AG04450 (cell line): Measurements from ENCODE around the gene MORC2. TPM values are rescaled to one million over a fixed set of nuclear protein-coding genes. Genes with fewer than 3 reads are reported as not detected.

Experiments used
- CTCF ChIA-PET: fragments of 300-600, 350-600 bp; formaldehyde crosslinking; extraction: SDS; loops from one replicate; lab custom pipeline; 2022; ENCODE audit warnings: antibody characterized with exemption, inconsistent platforms; lab: Charles Lee
- POLR2A ChIA-PET: fragments of 350-600 bp; formaldehyde crosslinking; extraction: SDS; loops from one replicate; lab custom pipeline; 2021; ENCODE audit warnings: antibody characterized with exemption, inconsistent platforms; lab: Yijun Ruan, JAX
- DNase-seq: peaks from one replicate; pipeline ENCODE4 v3.0.0-alpha.2; 2011; ENCODE audit warnings: low read depth, low spot score
- H3K27ac ChIP-seq: one replicate; pipeline ENCODE4 v1.5.1; 2012; ENCODE audit warnings: low read depth, low read length, control low read depth
- H3K27me3 ChIP-seq: one replicate; pipeline ENCODE4 v1.6.0; 2012; ENCODE audit warnings: low read length; ENCODE audit not compliant: control insufficient read depth, insufficient read depth
- H3K4me3 ChIP-seq: 2 replicates; pipeline ENCODE4 v1.5.1; 2011; ENCODE audit warnings: mild to moderate bottlenecking, low read depth, low read length, control low read depth
- H3K9me3 ChIP-seq: 2 replicates; pipeline ENCODE4 v1.5.1; 2012; ENCODE audit warnings: low read length; ENCODE audit not compliant: control insufficient read depth, insufficient read depth
- polyA plus RNA-seq: library from polyadenylated mRNA; depleted of rRNA; stranded (reverse); fragments of >200 nt; gene quantifications from 2 replicates; pipeline ENCODE4 v1.2.3, GENCODE V29; 2011
- TF ChIP-seq, protein P1 (sequence below): IDR thresholded peaks from 2 replicates; pipeline ENCODE4 v1.5.1; 2011; ENCODE audit warnings: low read depth, low read length, control low read depth, inconsistent platforms

MORC2 gene
- polyA plus RNA-seq, 1 experiment = 16.3 TPM

DNA sequence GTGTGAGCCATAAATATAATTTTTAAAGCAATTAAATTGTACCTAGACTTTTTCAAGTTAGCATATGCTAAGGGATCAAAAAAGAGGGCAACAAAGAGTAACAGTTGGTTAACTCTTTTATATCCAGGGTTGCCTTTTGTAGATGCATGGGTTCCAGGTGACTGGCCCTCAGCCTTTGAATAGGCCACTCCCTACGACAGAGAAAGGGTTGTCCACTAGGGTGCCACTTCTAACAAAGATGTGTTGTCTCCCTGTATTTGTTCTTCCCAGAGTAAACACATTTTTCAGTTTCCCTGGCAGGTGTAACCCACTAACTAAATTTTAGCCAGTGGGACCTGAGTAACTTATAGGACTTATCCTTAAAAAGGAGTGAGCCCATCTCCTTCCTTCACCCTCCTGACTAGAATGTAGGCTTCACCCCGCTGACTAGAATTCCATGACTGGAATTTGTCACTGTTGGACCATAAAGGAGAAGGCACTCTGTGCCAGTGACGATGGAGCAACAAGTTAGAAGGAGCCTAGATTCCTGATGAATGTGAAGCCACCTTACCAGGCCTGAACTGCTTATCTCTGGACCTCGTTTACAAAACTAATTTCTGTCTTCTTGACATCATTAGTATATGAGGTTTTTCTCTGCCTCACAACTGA, 17.1 kb upstream of the MORC2 start:
- H3K9me3 ChIP-seq = no peaks in the 10 kb centered on the region; the same call in 1 of the 2 replicates
- CTCF ChIA-PET = no interaction called here
- TF ChIP-seq, protein P1, sequence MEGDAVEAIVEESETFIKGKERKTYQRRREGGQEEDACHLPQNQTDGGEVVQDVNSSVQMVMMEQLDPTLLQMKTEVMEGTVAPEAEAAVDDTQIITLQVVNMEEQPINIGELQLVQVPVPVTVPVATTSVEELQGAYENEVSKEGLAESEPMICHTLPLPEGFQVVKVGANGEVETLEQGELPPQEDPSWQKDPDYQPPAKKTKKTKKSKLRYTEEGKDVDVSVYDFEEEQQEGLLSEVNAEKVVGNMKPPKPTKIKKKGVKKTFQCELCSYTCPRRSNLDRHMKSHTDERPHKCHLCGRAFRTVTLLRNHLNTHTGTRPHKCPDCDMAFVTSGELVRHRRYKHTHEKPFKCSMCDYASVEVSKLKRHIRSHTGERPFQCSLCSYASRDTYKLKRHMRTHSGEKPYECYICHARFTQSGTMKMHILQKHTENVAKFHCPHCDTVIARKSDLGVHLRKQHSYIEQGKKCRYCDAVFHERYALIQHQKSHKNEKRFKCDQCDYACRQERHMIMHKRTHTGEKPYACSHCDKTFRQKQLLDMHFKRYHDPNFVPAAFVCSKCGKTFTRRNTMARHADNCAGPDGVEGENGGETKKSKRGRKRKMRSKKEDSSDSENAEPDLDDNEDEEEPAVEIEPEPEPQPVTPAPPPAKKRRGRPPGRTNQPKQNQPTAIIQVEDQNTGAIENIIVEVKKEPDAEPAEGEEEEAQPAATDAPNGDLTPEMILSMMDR = no peak
- POLR2A ChIA-PET = no interaction called here
- no peak overlapping the region for H3K27ac ChIP-seq
- no peak for DNase-seq
- H3K4me3 ChIP-seq = no peak overlapping the region
- no peaks in the 10 kb centered on the region for H3K27me3 ChIP-seq

DNA sequence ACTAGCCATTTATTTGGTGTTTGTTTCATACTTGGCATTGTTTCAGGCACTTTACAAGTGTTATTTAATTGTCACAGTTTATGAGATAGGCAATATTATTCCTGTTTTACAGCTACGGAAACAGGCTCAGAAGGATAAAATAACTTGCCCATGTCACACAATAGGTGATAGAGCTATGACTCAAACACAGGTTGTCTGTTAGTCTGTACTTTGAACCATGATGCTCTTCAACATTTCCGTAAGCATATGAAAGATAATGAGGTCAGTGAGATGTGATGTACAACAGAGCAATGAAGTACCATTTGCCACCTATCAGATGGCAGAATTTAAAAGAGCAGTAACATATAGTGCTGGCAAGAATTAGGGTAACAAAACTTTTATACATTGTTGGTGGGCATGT, 15.7 kb upstream of the MORC2 start:
- ChIA-PET CTCF (no interaction called here), POLR2A (no interaction called here)
- TF ChIP-seq, protein P1 = no peak
- Histone ChIP-seq H3K27me3 (no peaks in the 10 kb centered on the region), H3K9me3 (no peaks in the 10 kb centered on the region; the same call in 1 of the 2 replicates), H3K4me3 (no peak overlapping the region), H3K27ac (no peak overlapping the region)
- DNase-seq = no peak

DNA sequence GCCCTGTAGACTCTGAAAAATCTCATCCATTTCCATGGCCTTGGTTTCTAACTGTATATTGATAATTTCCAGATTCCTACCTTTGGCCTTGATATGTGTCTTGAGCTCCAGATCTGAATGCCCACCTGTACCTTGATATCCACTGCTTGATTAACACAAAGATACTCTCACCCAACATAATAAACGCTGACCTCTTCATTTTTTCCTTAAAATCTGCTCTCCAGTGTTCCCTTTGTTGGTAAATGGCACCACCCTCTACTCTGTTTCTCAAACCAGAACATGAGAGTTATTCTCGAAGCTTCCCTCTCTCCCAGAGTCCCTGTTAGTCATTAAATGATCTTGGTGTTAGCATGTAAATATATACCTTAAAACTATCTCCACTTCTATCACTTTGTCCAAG, 13.9 kb upstream of the MORC2 start:
- TF ChIP-seq, protein P1 = no peak
- Histone ChIP-seq H3K9me3 (peaks cover 4% of the 10 kb centered on the region), H3K27me3 (no peaks in the 10 kb centered on the region), H3K27ac (no peak overlapping the region), H3K4me3 (no peak overlapping the region)
- ChIA-PET CTCF (no interaction called here), POLR2A (no interaction called here)
- DNase-seq = no peak

DNA sequence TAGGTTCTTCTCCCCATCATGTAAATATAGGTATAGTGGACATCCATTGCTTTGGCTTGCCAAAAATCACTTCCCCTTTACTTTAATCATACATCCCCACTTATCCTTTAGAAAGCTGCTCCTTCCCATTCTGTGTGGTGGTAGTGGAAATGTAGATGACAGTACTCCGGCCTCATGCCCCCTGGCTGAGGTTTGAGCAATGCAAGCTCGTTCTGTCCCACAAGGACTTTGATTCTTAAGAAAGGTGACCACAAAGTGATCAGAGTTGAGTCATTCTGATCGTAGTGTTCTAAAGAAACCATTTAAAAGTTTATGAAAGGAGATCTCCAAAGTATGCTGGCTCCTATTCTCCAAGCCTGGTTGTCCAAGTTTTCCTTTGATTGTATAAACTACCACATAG, 11.4 kb upstream of the MORC2 start:
- Histone ChIP-seq H3K27me3 (no peaks in the 10 kb centered on the region), H3K27ac (no peak overlapping the region), H3K9me3 (peaks cover 7% of the 10 kb centered on the region), H3K4me3 (no peak overlapping the region)
- CTCF ChIA-PET = interaction anchor here (1.0 to 1.7 kb wide), 2 partner anchors 11 to 13 kb away, joined by 3 read pairs; partner anchors contain the start of genes MORC2 and TUG1
- DNase-seq = no peak
- TF ChIP-seq, protein P1 = no peak
- POLR2A ChIA-PET = interaction anchor here (2.4 kb wide), 2 partner anchors 11 to 101 kb away, joined by 7 to 8 read pairs; partner anchors contain the start of genes MORC2, SMTN and TUG1

DNA sequence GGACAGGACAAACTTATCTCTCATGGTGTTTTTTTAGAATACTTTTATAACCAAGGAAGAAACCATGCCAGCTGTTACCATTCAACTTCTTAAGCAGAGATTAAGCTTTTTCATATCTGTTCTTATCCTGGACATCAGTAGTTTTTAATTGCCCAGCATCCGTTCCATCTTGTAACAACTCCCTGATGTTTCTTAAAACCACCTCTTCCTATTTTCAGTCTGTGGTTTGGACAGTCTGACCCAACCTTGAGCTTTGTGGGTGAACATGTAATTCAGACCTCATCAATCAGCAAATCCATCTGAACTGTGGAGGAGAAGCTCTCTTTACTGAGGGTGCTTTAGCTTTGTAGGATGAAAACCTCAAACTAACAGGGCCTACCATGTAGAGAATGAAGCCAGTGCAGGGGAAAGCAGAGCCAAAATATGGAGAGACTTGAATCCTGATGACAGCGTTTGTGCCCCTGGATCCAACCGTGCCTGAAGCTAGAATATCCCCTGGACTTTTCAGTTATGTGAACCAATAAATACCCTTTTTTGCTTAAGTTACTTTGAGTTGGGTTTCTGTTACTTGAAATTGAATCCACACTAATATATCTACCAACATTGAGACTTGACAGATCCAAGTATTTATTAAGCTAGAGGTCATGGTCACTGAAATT, 9.9 kb upstream of the MORC2 start:
- Histone ChIP-seq H3K9me3 (peaks cover 7% of the 10 kb centered on the region), H3K4me3 (no peak overlapping the region), H3K27me3 (no peaks in the 10 kb centered on the region), H3K27ac (no peak overlapping the region)
- TF ChIP-seq, protein P1 = no peak
- ChIA-PET CTCF (interaction anchor here (1.7 kb wide), 1 partner anchor 10 kb away, joined by 3 read pairs; the partner anchor contains the start of genes MORC2 and TUG1), POLR2A (interaction anchor here (2.4 kb wide), 2 partner anchors 9 to 103 kb away, joined by 7 to 8 read pairs; partner anchors contain the start of genes MORC2, SMTN and TUG1)
- DNase-seq = no peak
